Ascending aorta (tissue), 2 donors: Measurements from ENCODE around the gene PIP5K1A. TPM values are rescaled to one million over a fixed set of nuclear protein-coding genes. Genes with fewer than 3 reads are reported as not detected.

Experiments
- DNase-seq, 2 donors: peaks; one replicate each; pipeline ENCODE4 v3.0.0-alpha.2; 2019; ENCODE audit warnings: low spot score in 2 of 2
- H3K27ac ChIP-seq, 2 donors: fragments of 200-600 bp; sonication (generic); one replicate each; pipeline ENCODE4 v1.5.1; 2016 to 2017; ENCODE audit warnings: mild to moderate bottlenecking in 1 of 2
- H3K27me3 ChIP-seq: fragments of 200-600 bp; sonication (generic); one replicate; pipeline ENCODE4 v1.5.1; 2017
- H3K36me3 ChIP-seq, 2 donors: fragments of 200-600 bp; sonication (generic); one replicate each; pipeline ENCODE4 v1.5.1; 2016
- H3K4me1 ChIP-seq, 2 donors: fragments of 200-600 bp; sonication (generic); one replicate each; pipeline ENCODE4 v1.5.1; 2016 to 2017; ENCODE audit warnings: mild to moderate bottlenecking in 1 of 2
- H3K4me3 ChIP-seq, 2 donors: fragments of 200-600 bp; sonication (generic); one replicate each; pipeline ENCODE4 v1.5.1; 2016 to 2017; ENCODE audit warnings: mild to moderate bottlenecking in 1 of 2
- H3K9me3 ChIP-seq, 2 donors: fragments of 200-600 bp; sonication (generic); one replicate each; pipeline ENCODE4 v1.5.1; 2016
- intact Hi-C: fragments of 100-400 bp; cut with DNase I; formaldehyde crosslinking; loops from one replicate; pipeline ENCODE4 v1.15.1; 2023
- total RNA-seq: library from RNA; depleted of rRNA; stranded (reverse); fragments of >200 nt; gene quantifications from one replicate; pipeline ENCODE4 v1.1.0, GENCODE V29; 2016
- TF ChIP-seq, protein P1 (sequence below), 3 experiments: fragments of 200-600 bp in 2 of 3; fragments of 450-650 bp in 1 of 3; sonication (generic) in 2 of 3; IDR thresholded peaks; one replicate each; pipeline ENCODE4 v1.5.1; 2016 to 2019; ENCODE audit warnings: antibody characterized with exemption in 3 of 3, mild to moderate bottlenecking in 1 of 3, moderate library complexity in 1 of 3

Gene PIP5K1A
- total RNA-seq, 1 donor from 2014 or later = 36.5 TPM

GRCh38 chr1:151293093-151293492 is 94.7 kb downstream of the PIP5K1A start:
- H3K4me3 ChIP-seq = no peak overlapping the region
- TF ChIP-seq, protein P1, sequence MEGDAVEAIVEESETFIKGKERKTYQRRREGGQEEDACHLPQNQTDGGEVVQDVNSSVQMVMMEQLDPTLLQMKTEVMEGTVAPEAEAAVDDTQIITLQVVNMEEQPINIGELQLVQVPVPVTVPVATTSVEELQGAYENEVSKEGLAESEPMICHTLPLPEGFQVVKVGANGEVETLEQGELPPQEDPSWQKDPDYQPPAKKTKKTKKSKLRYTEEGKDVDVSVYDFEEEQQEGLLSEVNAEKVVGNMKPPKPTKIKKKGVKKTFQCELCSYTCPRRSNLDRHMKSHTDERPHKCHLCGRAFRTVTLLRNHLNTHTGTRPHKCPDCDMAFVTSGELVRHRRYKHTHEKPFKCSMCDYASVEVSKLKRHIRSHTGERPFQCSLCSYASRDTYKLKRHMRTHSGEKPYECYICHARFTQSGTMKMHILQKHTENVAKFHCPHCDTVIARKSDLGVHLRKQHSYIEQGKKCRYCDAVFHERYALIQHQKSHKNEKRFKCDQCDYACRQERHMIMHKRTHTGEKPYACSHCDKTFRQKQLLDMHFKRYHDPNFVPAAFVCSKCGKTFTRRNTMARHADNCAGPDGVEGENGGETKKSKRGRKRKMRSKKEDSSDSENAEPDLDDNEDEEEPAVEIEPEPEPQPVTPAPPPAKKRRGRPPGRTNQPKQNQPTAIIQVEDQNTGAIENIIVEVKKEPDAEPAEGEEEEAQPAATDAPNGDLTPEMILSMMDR (IDR thresholded peaks at IDR 0.05) = no peak
- no peaks in the 10 kb centered on the region for H3K4me1 ChIP-seq
- no peaks in the 10 kb centered on the region for H3K9me3 ChIP-seq
- no peak overlapping the region for H3K27ac ChIP-seq
- peaks cover 91 to 98% of the 10 kb centered on the region in 2 donors for H3K36me3 ChIP-seq
- DNase-seq = no peak
- H3K27me3 ChIP-seq = no peaks in the 10 kb centered on the region
- intact Hi-C loops = no loop called here

DNA sequence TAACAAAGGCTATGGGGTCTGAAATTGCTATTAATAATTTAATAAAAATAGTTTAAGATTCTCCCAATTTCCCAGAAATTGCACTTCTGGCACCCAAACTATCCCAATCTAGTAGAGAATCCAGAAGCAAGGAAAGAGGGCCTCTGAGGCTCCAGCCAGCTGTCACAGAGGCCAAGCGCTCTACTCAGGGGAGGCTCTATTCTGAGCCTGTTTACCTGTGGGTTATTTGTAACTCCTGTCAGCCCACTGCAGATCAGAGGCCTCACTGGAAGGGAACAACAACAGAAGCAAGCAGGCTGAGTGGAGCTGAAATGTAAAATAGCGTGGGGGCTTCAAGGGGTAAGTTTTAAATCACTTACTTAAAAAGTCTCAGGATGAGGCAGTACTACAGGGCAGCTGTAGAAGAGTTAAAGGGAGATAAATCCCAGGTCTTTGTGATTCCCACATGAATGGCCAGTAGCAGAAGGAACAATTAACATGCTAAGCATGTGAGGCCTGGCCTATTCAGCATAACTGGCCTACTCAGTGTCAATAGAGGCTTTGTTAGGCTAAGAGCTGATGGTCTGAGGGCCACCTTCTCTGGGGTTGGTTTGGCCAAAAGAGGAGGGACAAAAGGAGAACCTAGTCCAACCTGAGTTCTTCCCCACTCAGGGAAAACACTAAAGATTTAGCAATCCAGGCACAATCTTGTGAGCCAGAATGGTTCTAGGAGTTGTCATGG is 96.5 kb downstream of the PIP5K1A start:
- H3K27ac ChIP-seq = no peak overlapping the region
- no peaks in the 10 kb centered on the region for H3K27me3 ChIP-seq
- intact Hi-C loops = no loop called here
- DNase-seq = no peak
- peaks cover 91 to 98% of the 10 kb centered on the region in 2 donors for H3K36me3 ChIP-seq
- no peaks in the 10 kb centered on the region for H3K9me3 ChIP-seq
- TF ChIP-seq, protein P1 (IDR thresholded peaks at IDR 0.05) = no peak
- no peaks in the 10 kb centered on the region for H3K4me1 ChIP-seq
- no peak overlapping the region for H3K4me3 ChIP-seq

Other genes starting within 250 kb of the PIP5K1A start
- 114 TPM for gene CERS2, start 223.7 kb upstream of the PIP5K1A start, total RNA-seq
- not detected for gene ANXA9, start 216.3 kb upstream of the PIP5K1A start, total RNA-seq
- 9.7 TPM for gene MINDY1, start 191.7 kb upstream of the PIP5K1A start, total RNA-seq
- gene PRUNE1, start 190.1 kb upstream of the PIP5K1A start, total RNA-seq = 36.5 TPM
- gene BNIPL, start 162.0 kb upstream of the PIP5K1A start, total RNA-seq = not detected
- 11.4 TPM for gene C1orf56, start 150.8 kb upstream of the PIP5K1A start, total RNA-seq
- 42.4 TPM for gene CDC42SE1, start 138.9 kb upstream of the PIP5K1A start, total RNA-seq
- 3.6 TPM for gene MLLT11, start 138.2 kb upstream of the PIP5K1A start, total RNA-seq
- gene GABPB2, start 127.8 kb upstream of the PIP5K1A start, total RNA-seq = 3.7 TPM
- gene SEMA6C, start 51.9 kb upstream of the PIP5K1A start, total RNA-seq = 31.8 TPM
- not detected for gene TNFAIP8L2, start 41.9 kb upstream of the PIP5K1A start, total RNA-seq
- 0.85 TPM for gene LYSMD1, start 32.6 kb upstream of the PIP5K1A start, total RNA-seq
- 27.4 TPM for gene SCNM1, start 32.4 kb upstream of the PIP5K1A start, total RNA-seq
- gene TMOD4, start 22.6 kb upstream of the PIP5K1A start, total RNA-seq = not detected
- gene VPS72, start 8.4 kb upstream of the PIP5K1A start, total RNA-seq = 33.6 TPM
- gene PSMD4, start 56.2 kb downstream of the PIP5K1A start, total RNA-seq = 83.5 TPM
- 67.9 TPM for gene ZNF687, start 83.7 kb downstream of the PIP5K1A start, total RNA-seq
- gene PI4KB, start 128.9 kb downstream of the PIP5K1A start, total RNA-seq = 94.8 TPM
- 8.4 TPM for gene RFX5, start 148.7 kb downstream of the PIP5K1A start, total RNA-seq
- 102 TPM for gene SELENBP1, start 174.2 kb downstream of the PIP5K1A start, total RNA-seq
- gene PSMB4, start 201.0 kb downstream of the PIP5K1A start, total RNA-seq = 320 TPM